Calu3 (cell line): ENCODE measurements around the gene MTTP. TPM values are rescaled to one million over a fixed set of nuclear protein-coding genes. Genes with fewer than 3 reads are reported as not detected.

Experiments used
- BruUV-seq: library from RNA; stranded (reverse); fragments of 400-500 nt; replicated peaks from 2 replicates; lab custom pipeline; 2021; lab: Mats Ljungman, UMichigan
- CTCF ChIA-PET: fragments of 300-600 bp; sonication (Branson Sonifier 250); formaldehyde crosslinking; loops from one replicate; lab custom pipeline; 2022; ENCODE audit warnings: antibody characterized with exemption; lab: Charles Lee
- DNase-seq: peaks from one replicate; pipeline ENCODE4 v3.0.0; 2022
- H3K27ac Mint-ChIP-seq: one replicate; pipeline ENCODE4 v1.8.0; 2022; ENCODE audit warnings: mixed read lengths; ENCODE audit not compliant: unreplicated experiment
- H3K27me3 Mint-ChIP-seq: one replicate; pipeline ENCODE4 v1.8.0; 2022; ENCODE audit warnings: mixed read lengths; ENCODE audit not compliant: unreplicated experiment
- H3K36me3 Mint-ChIP-seq: one replicate; pipeline ENCODE4 v1.8.0; 2022; ENCODE audit warnings: mild to moderate bottlenecking, moderate library complexity, mixed read lengths; ENCODE audit not compliant: insufficient read depth, unreplicated experiment
- H3K4me1 Mint-ChIP-seq: one replicate; pipeline ENCODE4 v1.8.0; 2022; ENCODE audit warnings: mild to moderate bottlenecking, low read depth, mixed read lengths; ENCODE audit not compliant: unreplicated experiment
- H3K4me3 Mint-ChIP-seq: one replicate; pipeline ENCODE4 v1.8.0; 2022; ENCODE audit warnings: mild to moderate bottlenecking, low read depth, moderate library complexity, mixed read lengths; ENCODE audit not compliant: unreplicated experiment
- H3K9me3 Mint-ChIP-seq: one replicate; pipeline ENCODE4 v1.8.0; 2022; ENCODE audit warnings: low read depth, mixed read lengths; ENCODE audit not compliant: unreplicated experiment
- intact Hi-C: fragments of 100-400 bp; cut with micrococcal nuclease; formaldehyde crosslinking; loops from one replicate; pipeline ENCODE4 v1.10.0; 2022; ENCODE audit not compliant: unreplicated experiment
- total RNA-seq: library from RNA; stranded (reverse); gene quantifications from 2 replicates; pipeline ENCODE4 v1.2.3, GENCODE V29; 2022
- TF ChIP-seq, protein P1 (sequence below): fragments of 200-600 bp; IDR thresholded peaks from one replicate; pipeline ENCODE4 v1.8.0; 2022; ENCODE audit warnings: antibody characterized with exemption; ENCODE audit not compliant: unreplicated experiment

MTTP gene
- total RNA-seq, 1 experiment from 2014 or later = not detected

DNA sequence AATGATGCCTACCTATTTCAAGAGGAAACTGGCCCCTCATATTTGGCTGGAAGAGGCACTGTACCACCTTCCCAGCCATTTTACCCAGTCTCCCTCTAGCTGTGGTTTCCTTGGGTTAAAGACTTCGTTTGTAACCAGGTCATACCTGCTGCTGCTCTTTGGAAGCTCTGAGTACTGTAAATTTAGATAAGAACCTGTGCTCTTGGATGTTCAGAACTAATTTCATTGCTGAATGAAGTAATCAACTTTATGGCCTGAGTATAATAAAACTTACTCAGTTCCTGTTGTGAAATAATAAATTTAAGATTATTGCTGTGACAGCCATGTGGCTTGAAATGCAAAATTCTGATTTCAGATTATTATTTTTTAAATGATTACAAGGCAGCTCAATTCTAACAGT lies 12.2 kb downstream of the MTTP start:
- TF ChIP-seq, protein P1, sequence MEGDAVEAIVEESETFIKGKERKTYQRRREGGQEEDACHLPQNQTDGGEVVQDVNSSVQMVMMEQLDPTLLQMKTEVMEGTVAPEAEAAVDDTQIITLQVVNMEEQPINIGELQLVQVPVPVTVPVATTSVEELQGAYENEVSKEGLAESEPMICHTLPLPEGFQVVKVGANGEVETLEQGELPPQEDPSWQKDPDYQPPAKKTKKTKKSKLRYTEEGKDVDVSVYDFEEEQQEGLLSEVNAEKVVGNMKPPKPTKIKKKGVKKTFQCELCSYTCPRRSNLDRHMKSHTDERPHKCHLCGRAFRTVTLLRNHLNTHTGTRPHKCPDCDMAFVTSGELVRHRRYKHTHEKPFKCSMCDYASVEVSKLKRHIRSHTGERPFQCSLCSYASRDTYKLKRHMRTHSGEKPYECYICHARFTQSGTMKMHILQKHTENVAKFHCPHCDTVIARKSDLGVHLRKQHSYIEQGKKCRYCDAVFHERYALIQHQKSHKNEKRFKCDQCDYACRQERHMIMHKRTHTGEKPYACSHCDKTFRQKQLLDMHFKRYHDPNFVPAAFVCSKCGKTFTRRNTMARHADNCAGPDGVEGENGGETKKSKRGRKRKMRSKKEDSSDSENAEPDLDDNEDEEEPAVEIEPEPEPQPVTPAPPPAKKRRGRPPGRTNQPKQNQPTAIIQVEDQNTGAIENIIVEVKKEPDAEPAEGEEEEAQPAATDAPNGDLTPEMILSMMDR = no peak
- H3K4me3 Mint-ChIP-seq = no peak overlapping the region
- no TSS peak for BruUV-seq
- CTCF ChIA-PET = no interaction called here
- intact Hi-C loops = no loop called here
- H3K36me3 Mint-ChIP-seq = no peaks in the 10 kb centered on the region
- H3K9me3 Mint-ChIP-seq = no peaks in the 10 kb centered on the region
- no peak for DNase-seq
- no peaks in the 10 kb centered on the region for H3K4me1 Mint-ChIP-seq
- no peak overlapping the region for H3K27ac Mint-ChIP-seq
- H3K27me3 Mint-ChIP-seq = no peaks in the 10 kb centered on the region

DNA sequence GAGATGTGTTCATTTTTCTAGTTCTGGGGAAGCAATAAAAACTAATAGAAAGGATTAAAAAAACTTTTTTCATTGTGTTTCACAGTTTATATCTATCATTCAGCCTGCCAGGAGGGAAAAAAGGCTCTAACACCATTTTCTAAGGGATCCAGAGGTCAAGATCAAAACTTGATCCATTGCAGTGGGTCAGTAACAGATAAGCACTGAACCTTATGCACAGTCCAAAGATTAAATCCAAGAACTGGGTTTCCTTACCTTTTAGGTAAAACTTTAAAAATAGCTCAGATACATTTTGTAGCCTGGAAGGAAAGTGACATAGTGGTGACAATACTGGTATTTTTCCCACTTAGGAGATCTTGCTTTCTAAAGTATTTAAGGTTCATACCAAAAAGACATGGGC lies 12.7 kb downstream of the MTTP start:
- CTCF ChIA-PET = no interaction called here

DNA sequence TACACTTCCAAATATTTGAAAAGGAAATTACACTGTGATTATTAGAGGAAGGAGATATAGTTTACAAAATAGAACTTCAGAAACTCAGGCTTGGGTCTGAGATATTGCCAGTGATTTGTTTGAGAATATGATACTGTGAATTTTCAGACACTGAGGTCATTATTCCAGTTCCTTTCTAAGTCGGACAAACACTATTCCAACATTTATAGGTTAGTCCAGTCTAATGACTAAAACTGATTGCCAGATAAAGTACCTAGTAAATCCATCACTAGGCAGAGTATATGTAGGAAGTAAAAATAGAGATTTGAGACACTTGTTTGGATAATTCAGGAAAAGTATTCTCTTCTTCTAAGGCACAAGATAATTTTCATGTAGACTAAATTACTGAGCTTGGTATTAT lies 13.2 kb downstream of the MTTP start:
- no peak for DNase-seq
- H3K36me3 Mint-ChIP-seq = no peaks in the 10 kb centered on the region
- H3K9me3 Mint-ChIP-seq = no peaks in the 10 kb centered on the region
- no peak overlapping the region for H3K27ac Mint-ChIP-seq
- BruUV-seq = no TSS peak
- TF ChIP-seq, protein P1 = no peak
- no peak overlapping the region for H3K4me3 Mint-ChIP-seq
- CTCF ChIA-PET = no interaction called here
- no peaks in the 10 kb centered on the region for H3K27me3 Mint-ChIP-seq
- intact Hi-C loops = no loop called here
- no peaks in the 10 kb centered on the region for H3K4me1 Mint-ChIP-seq

More for the DNA sequence above, 12.7 kb downstream of the MTTP start:
- H3K4me3 Mint-ChIP-seq = no peak overlapping the region
- TF ChIP-seq, protein P1 = no peak
- H3K27me3 Mint-ChIP-seq = no peaks in the 10 kb centered on the region
- H3K36me3 Mint-ChIP-seq = no peaks in the 10 kb centered on the region
- H3K9me3 Mint-ChIP-seq = no peaks in the 10 kb centered on the region
- intact Hi-C loops = no loop called here
- no peak overlapping the region for H3K27ac Mint-ChIP-seq
- no TSS peak for BruUV-seq
- no peak for DNase-seq
- no peaks in the 10 kb centered on the region for H3K4me1 Mint-ChIP-seq

DNA sequence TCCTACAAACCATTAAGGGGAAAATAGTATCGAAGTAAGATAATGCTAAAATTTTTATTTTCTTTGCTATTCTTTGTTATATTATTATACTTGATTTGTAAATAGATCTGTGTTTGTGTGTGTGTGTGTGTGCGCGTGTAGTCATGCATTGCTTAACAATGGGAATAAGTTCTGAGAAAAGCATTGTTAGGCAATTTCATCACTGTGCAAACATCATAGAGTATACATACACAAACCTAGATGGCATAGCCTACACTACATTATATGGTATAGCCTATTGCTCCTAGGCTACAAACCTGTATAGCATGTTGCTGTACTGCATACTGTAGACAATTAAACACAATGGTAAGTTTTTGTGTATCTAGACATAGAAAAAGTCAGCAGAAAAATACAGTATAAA lies 17.1 kb downstream of the MTTP start:
- no peak for DNase-seq
- TF ChIP-seq, protein P1 = no peak
- intact Hi-C loops = no loop called here
- CTCF ChIA-PET = no interaction called here
- H3K4me3 Mint-ChIP-seq = no peak overlapping the region
- no peak overlapping the region for H3K27ac Mint-ChIP-seq
- no peaks in the 10 kb centered on the region for H3K9me3 Mint-ChIP-seq
- H3K36me3 Mint-ChIP-seq = no peaks in the 10 kb centered on the region
- BruUV-seq = no TSS peak
- no peaks in the 10 kb centered on the region for H3K27me3 Mint-ChIP-seq
- no peaks in the 10 kb centered on the region for H3K4me1 Mint-ChIP-seq
